H1 (cell line): ENCODE results near the gene ALDH3B1. TPM values are rescaled to one million over a fixed set of nuclear protein-coding genes. Genes with fewer than 3 reads are reported as not detected.

ENCODE experiments used
- CTCF ChIA-PET: fragments of 300-600 bp; sonication (Branson Sonifier 250); formaldehyde crosslinking; loops from one replicate; lab custom pipeline; 2021; ENCODE audit not compliant: partially characterized antibody; lab: Charles Lee
- POLR2A ChIA-PET: fragments of 300-600 bp; sonication (Branson Sonifier 250); formaldehyde crosslinking; loops from one replicate; lab custom pipeline; 2021; ENCODE audit warnings: inconsistent platforms; ENCODE audit not compliant: partially characterized antibody; lab: Charles Lee
- DNase-seq, 2 experiments: peaks; one replicate each; pipeline versions ENCODE4 v3.0.0 to v3.0.0-alpha.2; 2010 to 2022; ENCODE audit warnings: low spot score in 2 of 2, low read depth in 1 of 2, mixed read lengths in 1 of 2
- FAIRE-seq: peaks from 2 replicates; lab custom pipeline; 2011; peaks lifted over from hg19 to GRCh38; lab: Jason Lieb, UNC
- H2AFZ ChIP-seq: 2 replicates; pipeline ENCODE4 v1.8.1; 2012; ENCODE audit warnings: low read length, inconsistent platforms
- H2AK5ac ChIP-seq: 2 replicates; pipeline ENCODE4 v1.6.1; 2013; ENCODE audit warnings: low read depth, low read length
- H2BK120ac ChIP-seq: replicated peaks from 2 replicates; pipeline ENCODE3; 2013; ENCODE audit warnings: low read depth, low read length, inconsistent platforms
- H2BK12ac ChIP-seq: 2 replicates; pipeline ENCODE4 v1.6.1; 2013; ENCODE audit warnings: low read depth, low read length
- H2BK15ac ChIP-seq: 2 replicates; pipeline ENCODE4 v1.6.1; 2013; ENCODE audit warnings: low read length
- H2BK20ac ChIP-seq: 2 replicates; pipeline ENCODE4 v1.6.1; 2013; ENCODE audit warnings: low read length
- H2BK5ac ChIP-seq: 2 replicates; pipeline ENCODE4 v1.6.1; 2013; ENCODE audit warnings: low read depth, low read length
- H3K14ac ChIP-seq: 2 replicates; pipeline ENCODE4 v1.6.1; 2013; ENCODE audit warnings: inconsistent platforms; ENCODE audit not compliant: insufficient read length
- H3K18ac ChIP-seq: 2 replicates; pipeline ENCODE4 v1.6.1; 2013; ENCODE audit warnings: low read length; ENCODE audit errors: extremely low read depth
- H3K23ac ChIP-seq: 2 replicates; pipeline ENCODE4 v1.6.1; 2013; ENCODE audit warnings: inconsistent platforms; ENCODE audit not compliant: insufficient read length
- H3K23me2 ChIP-seq: 2 replicates; pipeline ENCODE4 v1.6.1; 2013; ENCODE audit warnings: low read depth, low read length
- H3K27ac ChIP-seq: 2 replicates; pipeline ENCODE4 v1.6.1; 2011; ENCODE audit warnings: low read depth, low read length, inconsistent platforms
- H3K27me3 ChIP-seq, 4 experiments: replicated peaks in 1 of 4; 1 replicate in 1 of 4; 2 replicates in 3 of 4; pipeline versions ENCODE4 v1.6.1 to v1.8.1; 2011 to 2013; ENCODE audit warnings: low read length in 3 of 4, mild to moderate bottlenecking in 3 of 4, inconsistent platforms in 2 of 4, mixed read lengths in 2 of 4, moderate library complexity in 1 of 4; ENCODE audit not compliant: control insufficient read depth in 3 of 4, insufficient read depth in 3 of 4; ENCODE audit errors: extremely low read depth in 1 of 4
- H3K36me3 ChIP-seq, 4 experiments: 2 replicates each; pipeline versions ENCODE4 v1.6.1 to v1.8.1; 2011 to 2013; ENCODE audit warnings: mild to moderate bottlenecking in 4 of 4, low read length in 3 of 4, moderate library complexity in 2 of 4, control low read depth in 1 of 4, inconsistent platforms in 1 of 4; ENCODE audit not compliant: insufficient read depth in 4 of 4, control insufficient read depth in 2 of 4
- H3K4ac ChIP-seq: replicated peaks from 2 replicates; pipeline ENCODE3; 2013; ENCODE audit warnings: low read length, low read depth, mixed read lengths, inconsistent platforms; ENCODE audit not compliant: insufficient read length
- H3K4me1 ChIP-seq, 4 experiments: replicated peaks in 1 of 4; 1 replicate in 1 of 4; 2 replicates in 3 of 4; pipeline versions ENCODE4 v1.6.1 to v1.8.1; 2011 to 2013; ENCODE audit warnings: low read length in 3 of 4, inconsistent platforms in 2 of 4, mixed read lengths in 1 of 4; ENCODE audit not compliant: insufficient read depth in 4 of 4, control insufficient read depth in 3 of 4
- H3K4me2 ChIP-seq, 2 experiments: 2 replicates each; pipeline versions ENCODE4 v1.6.1 to v1.8.1; 2011 to 2013; ENCODE audit warnings: low read depth in 2 of 2, low read length in 2 of 2, control low read depth in 1 of 2, inconsistent platforms in 1 of 2, mild to moderate bottlenecking in 1 of 2; ENCODE audit not compliant: insufficient read depth in 1 of 2
- H3K4me3 ChIP-seq, 4 experiments: fragments of 200-600, 300-600 bp in 1 of 4; sonication (generic), shearing (Covaris generic), sonication (Bioruptor Twin) in 1 of 4; 2 replicates each; pipeline versions ENCODE4 v1.5.1 to v1.8.1; 2011 to 2016; ENCODE audit warnings: low read length in 4 of 4, low read depth in 3 of 4, control low read depth in 2 of 4, inconsistent platforms in 2 of 4, mild to moderate bottlenecking in 2 of 4, mixed read lengths in 1 of 4, moderate library complexity in 1 of 4; ENCODE audit not compliant: insufficient read depth in 2 of 4; ENCODE audit errors: extremely low read depth in 1 of 4
- H3K56ac ChIP-seq: replicated peaks from 2 replicates; pipeline ENCODE3; 2013; ENCODE audit warnings: low read depth, mild to moderate bottlenecking, mixed read lengths, low read length, inconsistent platforms; ENCODE audit not compliant: insufficient read length
- H3K79me1 ChIP-seq: 2 replicates; pipeline ENCODE4 v1.6.1; 2013; ENCODE audit warnings: low read depth, low read length, control low read depth
- H3K79me2 ChIP-seq, 2 experiments: 2 replicates each; pipeline versions ENCODE4 v1.6.1 to v1.8.1; 2012 to 2013; ENCODE audit warnings: low read length in 2 of 2, mild to moderate bottlenecking in 2 of 2, inconsistent platforms in 1 of 2; ENCODE audit not compliant: insufficient read depth in 2 of 2, control insufficient read depth in 1 of 2
- H3K9ac ChIP-seq, 4 experiments: replicated peaks in 1 of 4; 1 replicate in 1 of 4; 2 replicates in 3 of 4; pipeline versions ENCODE4 v1.6.1 to v1.8.1; 2011 to 2013; ENCODE audit warnings: low read depth in 3 of 4, low read length in 3 of 4, control low read depth in 2 of 4, mild to moderate bottlenecking in 2 of 4, moderate library complexity in 2 of 4, inconsistent platforms in 1 of 4; ENCODE audit errors: extremely low read depth in 1 of 4
- H3K9me3 ChIP-seq, 2 experiments: 2 replicates each; pipeline versions ENCODE4 v1.6.1 to v1.8.1; 2012 to 2013; ENCODE audit warnings: mild to moderate bottlenecking in 2 of 2, moderate library complexity in 2 of 2, control low read depth in 1 of 2, inconsistent platforms in 1 of 2, low read depth in 1 of 2, low read length in 1 of 2, mixed read lengths in 1 of 2; ENCODE audit not compliant: insufficient read depth in 2 of 2
- H4K20me1 ChIP-seq, 2 experiments: replicated peaks in 1 of 2; 2 replicates each; pipeline versions ENCODE3 to v1.8.1; 2011 to 2013; ENCODE audit warnings: inconsistent platforms in 2 of 2, low read length in 2 of 2, mild to moderate bottlenecking in 1 of 2; ENCODE audit not compliant: insufficient read depth in 2 of 2, control insufficient read depth in 1 of 2
- H4K5ac ChIP-seq: 2 replicates; pipeline ENCODE4 v1.6.1; 2013; ENCODE audit warnings: low read length, low read depth, mixed read lengths, inconsistent platforms; ENCODE audit not compliant: insufficient read length
- H4K8ac ChIP-seq: 2 replicates; pipeline ENCODE4 v1.8.0; 2013; ENCODE audit warnings: mild to moderate bottlenecking, moderate library complexity, low read length, inconsistent platforms; ENCODE audit not compliant: insufficient read depth; ENCODE audit errors: extremely low read depth
- H4K91ac ChIP-seq: replicated peaks from 2 replicates; pipeline ENCODE3; 2013; ENCODE audit warnings: low read length, mixed read lengths, inconsistent platforms; ENCODE audit not compliant: insufficient read length
- CBX8 ChIP-seq: fragments of 300-800, 300-1000 bp; sonication (generic); IDR thresholded peaks from 2 replicates; pipeline ENCODE4 v1.7.1; 2016; ENCODE audit warnings: low read depth, low read length, borderline replicate concordance
- GABPA ChIP-seq: IDR thresholded peaks from 2 replicates; pipeline ENCODE4 v1.6.1; 2011; ENCODE audit warnings: mild to moderate bottlenecking, low read length, moderate library complexity, borderline replicate concordance; ENCODE audit not compliant: insufficient read depth
- RAD21 ChIP-seq, 2 experiments: IDR thresholded peaks in 1 of 2; conservative IDR thresholded peaks in 1 of 2; 2 replicates each; pipeline ENCODE4 v1.6.1; 2011; ENCODE audit warnings: low read depth in 2 of 2, low read length in 2 of 2, improper control_type of control experiment in 1 of 2, inconsistent platforms in 1 of 2, mild to moderate bottlenecking in 1 of 2, moderate library complexity in 1 of 2
- WGBS, 2 experiments: shearing (Covaris generic) in 1 of 2; methylation state at CpG; one replicate each; pipeline versions ENCODE4 v1.1.6 to v1.1.7; 2013 to 2015; ENCODE audit warnings: low lambda C conversion rate in 2 of 2, mixed read lengths in 2 of 2, inconsistent platforms in 1 of 2, low coverage in 1 of 2, missing lambda C conversion rate in 1 of 2; ENCODE audit not compliant: insufficient replicate concordance in 2 of 2, insufficient coverage in 1 of 2, insufficient read length in 1 of 2; ENCODE audit errors: extremely low coverage in 1 of 2, missing lambda C conversion rate in 1 of 2; 5-methylcytosine and 5-hydroxymethylcytosine counted together
- polyA plus RNA-seq, 7 experiments: library from polyadenylated mRNA; depleted of rRNA in 3 of 7; stranded (reverse) in 5 of 7; unstranded in 2 of 7; fragments of >200 nt in 5 of 7; fragments of 200-250 nt in 2 of 7; gene quantifications; 1 replicate in 5 of 7; 2 replicates in 1 of 7; 4 replicates in 1 of 7; pipeline versions ENCODE4 v1.2.1 to v1.2.3, GENCODE V29; 2011 to 2013; ENCODE audit warnings: missing spikeins in 2 of 7, mixed read lengths in 2 of 7
- total RNA-seq: library from RNA; stranded (reverse); fragmentation: NEBNext Ultra II Directional; extraction: Animal tissue kit (Norgen Biotek cat#: 25700); gene quantifications from 2 replicates; pipeline ENCODE4 v1.2.1, GENCODE V29; 2021
- TF ChIP-seq, protein P1 (sequence below): IDR thresholded peaks from 2 replicates; pipeline ENCODE4 v1.6.1; 2011; ENCODE audit warnings: low read length, improper control_type of control experiment
- TF ChIP-seq, protein P2 (sequence below): IDR thresholded peaks from 2 replicates; pipeline ENCODE4 v1.6.1; 2012; ENCODE audit warnings: low read length, inconsistent platforms

ALDH3B1 gene
- total and polyA plus RNA-seq, 2 of the 8 experiments (the other 6 are each of a cell fraction or from before 2014, with no cell fraction given), result 0.32 to 0.47 TPM

DNA sequence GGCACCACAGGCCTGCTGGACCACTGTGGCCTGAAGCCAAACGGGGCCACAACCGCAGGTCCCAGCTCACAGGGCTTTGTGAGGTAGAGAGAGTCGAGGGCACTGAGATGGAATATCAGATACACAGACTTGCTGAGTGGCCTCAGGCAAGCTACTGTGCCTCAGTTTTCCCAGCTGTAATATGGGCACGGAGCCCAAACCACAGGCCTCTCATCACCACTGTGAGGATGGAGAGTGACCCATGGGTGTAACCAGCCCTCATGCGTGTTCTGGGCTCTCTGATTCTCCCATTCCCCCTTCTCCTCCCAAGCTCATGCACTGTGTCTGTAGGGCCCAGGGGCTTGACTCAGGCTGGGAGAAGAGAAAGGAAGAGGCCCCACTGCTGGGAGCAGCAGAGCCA, 10.4 kb upstream of the ALDH3B1 start:
- no peak overlapping the region for H2BK120ac ChIP-seq
- H2BK15ac ChIP-seq, result no peak overlapping the region
- FAIRE-seq (no peak), DNase-seq (no peak)
- H3K4me2 ChIP-seq, result no peak overlapping the region
- no peak overlapping the region for H4K5ac ChIP-seq
- no peak overlapping the region for H3K56ac ChIP-seq
- H2AFZ ChIP-seq, result no peak overlapping the region
- H3K79me2 ChIP-seq, result no peaks in the 10 kb centered on the region
- H2AK5ac ChIP-seq, result no peak overlapping the region
- no peaks in the 10 kb centered on the region for H3K9me3 ChIP-seq
- H3K4me1 ChIP-seq, result peaks cover 0 to 17% (median 11%) of the 10 kb centered on the region in 4 experiments; a peak in 6 of 7 replicates
- no peak overlapping the region for H3K4me3 ChIP-seq
- H3K23ac ChIP-seq, result no peak overlapping the region
- H2BK12ac ChIP-seq, result no peak overlapping the region
- H4K20me1 ChIP-seq, result peaks cover 0 to 2% of the 10 kb centered on the region in 2 experiments
- no peak overlapping the region for H4K91ac ChIP-seq
- no peak overlapping the region for H3K27ac ChIP-seq
- ChIA-PET POLR2A (interaction anchor here (0.8 kb wide), 1 partner anchor 11 kb away, joined by 3 read pairs; the partner anchor contains the start of gene ALDH3B1), CTCF (interaction anchor here (0.6 to 3.9 kb wide), 3 partner anchors 10 to 35 kb away, joined by 3 to 20 read pairs (median 4); partner anchors contain the start of gene ALDH3B1)
- H3K36me3 ChIP-seq, result no peaks in the 10 kb centered on the region
- H3K4ac ChIP-seq, result no peak overlapping the region
- no peak overlapping the region for H3K18ac ChIP-seq
- H2BK5ac ChIP-seq, result no peak overlapping the region
- TF ChIP-seq, protein P1, sequence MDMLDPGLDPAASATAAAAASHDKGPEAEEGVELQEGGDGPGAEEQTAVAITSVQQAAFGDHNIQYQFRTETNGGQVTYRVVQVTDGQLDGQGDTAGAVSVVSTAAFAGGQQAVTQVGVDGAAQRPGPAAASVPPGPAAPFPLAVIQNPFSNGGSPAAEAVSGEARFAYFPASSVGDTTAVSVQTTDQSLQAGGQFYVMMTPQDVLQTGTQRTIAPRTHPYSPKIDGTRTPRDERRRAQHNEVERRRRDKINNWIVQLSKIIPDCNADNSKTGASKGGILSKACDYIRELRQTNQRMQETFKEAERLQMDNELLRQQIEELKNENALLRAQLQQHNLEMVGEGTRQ, result no peak
- TF ChIP-seq RAD21 (IDR thresholded peaks at IDR 0.05 in 1 of 2, conservative IDR thresholded peaks at IDR 0.05 in 1 of 2; ENCODE audit: low read depth in 2 of 2, low read length in 2 of 2), result no peak
- TF ChIP-seq CBX8, result no peak
- no peak for TF ChIP-seq GABPA
- TF ChIP-seq, protein P2, sequence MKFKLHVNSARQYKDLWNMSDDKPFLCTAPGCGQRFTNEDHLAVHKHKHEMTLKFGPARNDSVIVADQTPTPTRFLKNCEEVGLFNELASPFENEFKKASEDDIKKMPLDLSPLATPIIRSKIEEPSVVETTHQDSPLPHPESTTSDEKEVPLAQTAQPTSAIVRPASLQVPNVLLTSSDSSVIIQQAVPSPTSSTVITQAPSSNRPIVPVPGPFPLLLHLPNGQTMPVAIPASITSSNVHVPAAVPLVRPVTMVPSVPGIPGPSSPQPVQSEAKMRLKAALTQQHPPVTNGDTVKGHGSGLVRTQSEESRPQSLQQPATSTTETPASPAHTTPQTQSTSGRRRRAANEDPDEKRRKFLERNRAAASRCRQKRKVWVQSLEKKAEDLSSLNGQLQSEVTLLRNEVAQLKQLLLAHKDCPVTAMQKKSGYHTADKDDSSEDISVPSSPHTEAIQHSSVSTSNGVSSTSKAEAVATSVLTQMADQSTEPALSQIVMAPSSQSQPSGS, result no peak
- H3K79me1 ChIP-seq, result no peaks in the 10 kb centered on the region
- peaks cover 14% of the 10 kb centered on the region for H3K23me2 ChIP-seq
- no peak overlapping the region for H3K9ac ChIP-seq
- H3K27me3 ChIP-seq, result peaks cover 0 to 5% (median under 1%) of the 10 kb centered on the region in 4 experiments; a peak in 2 of 7 replicates
- H2BK20ac ChIP-seq, result no peak overlapping the region
- 95% methylated on average over 4 of the region's 5 CpGs; no CpG with 5 or more reads in 1 of the 2 experiments for WGBS, 2 experiments
- H4K8ac ChIP-seq, result peak overlapping the region; percentile 12; the same call in 1 of the 2 replicates
- no peak overlapping the region for H3K14ac ChIP-seq
